HEK293 (cell line): ENCODE measurements around the gene KBTBD4.

Experiments
- FEZF1 ChIP-seq: fragments of 450-650 bp; formaldehyde crosslinking; IDR thresholded peaks from 2 replicates; pipeline ENCODE4 v1.5.1; 2016; ENCODE audit warnings: missing biosample characterization, missing genetic modification characterization
- HOXC10 ChIP-seq: sonication (generic); formaldehyde crosslinking; IDR thresholded peaks from 2 replicates; pipeline ENCODE4 v1.8.1; 2023; ENCODE audit warnings: mild to moderate bottlenecking, missing genetic modification reagents
- HOXD13 ChIP-seq: sonication (generic); formaldehyde crosslinking; IDR thresholded peaks from 2 replicates; pipeline ENCODE4 v1.8.0; 2022; ENCODE audit warnings: missing genetic modification reagents, borderline replicate concordance
- KLF1 ChIP-seq: fragments of 450-650 bp; formaldehyde crosslinking; IDR thresholded peaks from 2 replicates; pipeline ENCODE4 v1.5.1; 2016; ENCODE audit warnings: missing biosample characterization, missing genetic modification characterization
- KLF8 ChIP-seq: fragments of 450-650 bp; formaldehyde crosslinking; IDR thresholded peaks from 2 replicates; pipeline ENCODE4 v1.5.1; 2016; ENCODE audit warnings: missing biosample characterization, missing genetic modification characterization
- REPIN1 ChIP-seq: fragments of 450-650 bp; formaldehyde crosslinking; IDR thresholded peaks from 2 replicates; pipeline ENCODE4 v1.5.1; 2017; ENCODE audit warnings: missing biosample characterization, missing genetic modification characterization, low read depth
- ZNF549 ChIP-seq: fragments of 450-650 bp; IDR thresholded peaks from 2 replicates; pipeline ENCODE4 v1.5.1; 2018; ENCODE audit warnings: missing biosample characterization, missing genetic modification characterization, mild to moderate bottlenecking, inconsistent platforms, moderate library complexity
- ZNF623 ChIP-seq: fragments of 450-650 bp; formaldehyde crosslinking; IDR thresholded peaks from 2 replicates; pipeline ENCODE4 v1.5.1; 2016; ENCODE audit warnings: missing biosample characterization, missing genetic modification characterization
- TF ChIP-seq, protein P1 (sequence below): fragments of 450-650 bp; formaldehyde crosslinking; IDR thresholded peaks from 2 replicates; pipeline ENCODE4 v1.5.1; 2016; ENCODE audit warnings: missing biosample characterization, missing genetic modification characterization

DNA sequence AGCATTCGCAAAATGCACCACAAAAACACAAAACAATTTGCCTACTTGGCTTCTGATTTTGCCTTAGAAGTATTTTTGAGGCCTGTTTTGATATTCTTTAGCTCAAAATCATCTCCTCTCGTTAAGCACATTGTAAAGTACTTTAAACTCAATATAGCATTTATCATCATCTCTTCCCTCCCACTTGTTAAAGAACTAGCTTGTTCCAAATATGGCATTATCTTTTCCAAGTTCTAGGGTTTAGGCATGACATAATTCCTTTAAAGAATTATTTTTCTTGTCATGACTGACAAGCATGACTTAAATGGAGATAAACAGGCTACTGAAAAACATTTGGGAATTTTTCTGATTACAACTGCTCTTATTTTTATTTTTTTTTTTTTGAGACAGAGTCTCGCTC lies 47.1 kb downstream of the KBTBD4 start:
- TF ChIP-seq, protein P1, sequence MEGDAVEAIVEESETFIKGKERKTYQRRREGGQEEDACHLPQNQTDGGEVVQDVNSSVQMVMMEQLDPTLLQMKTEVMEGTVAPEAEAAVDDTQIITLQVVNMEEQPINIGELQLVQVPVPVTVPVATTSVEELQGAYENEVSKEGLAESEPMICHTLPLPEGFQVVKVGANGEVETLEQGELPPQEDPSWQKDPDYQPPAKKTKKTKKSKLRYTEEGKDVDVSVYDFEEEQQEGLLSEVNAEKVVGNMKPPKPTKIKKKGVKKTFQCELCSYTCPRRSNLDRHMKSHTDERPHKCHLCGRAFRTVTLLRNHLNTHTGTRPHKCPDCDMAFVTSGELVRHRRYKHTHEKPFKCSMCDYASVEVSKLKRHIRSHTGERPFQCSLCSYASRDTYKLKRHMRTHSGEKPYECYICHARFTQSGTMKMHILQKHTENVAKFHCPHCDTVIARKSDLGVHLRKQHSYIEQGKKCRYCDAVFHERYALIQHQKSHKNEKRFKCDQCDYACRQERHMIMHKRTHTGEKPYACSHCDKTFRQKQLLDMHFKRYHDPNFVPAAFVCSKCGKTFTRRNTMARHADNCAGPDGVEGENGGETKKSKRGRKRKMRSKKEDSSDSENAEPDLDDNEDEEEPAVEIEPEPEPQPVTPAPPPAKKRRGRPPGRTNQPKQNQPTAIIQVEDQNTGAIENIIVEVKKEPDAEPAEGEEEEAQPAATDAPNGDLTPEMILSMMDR (tag by site-specific recombination): no peak
- TF ChIP-seq KLF1 (no peak), HOXD13 (CRISPR knock-in tag) (no peak), HOXC10 (CRISPR knock-in tag) (no peak), ZNF623 (tag by site-specific recombination) (no peak), REPIN1 (tag by site-specific recombination) (no peak), FEZF1 (no peak), KLF8 (tag by site-specific recombination) (no peak), ZNF549 (tag by site-specific recombination) (no peak)
